GM12872 (cell line): ENCODE results near the gene ENHO.

Experiments used
- CTCF ChIP-seq: IDR thresholded peaks from 3 replicates; pipeline ENCODE4 v1.5.1; 2011; ENCODE audit warnings: low read depth, mild to moderate bottlenecking, low read length, moderate library complexity; ENCODE audit not compliant: insufficient read depth

Gene ENHO

GRCh38 chr9:34522971-34523797 is at the start of gene ENHO:
Gene ENHO (minus strand): TSS chr9:34522990. CDS start chr9:34521695, 1,295 bp downstream.
- TF ChIP-seq CTCF, result no peak

- no peak for TF ChIP-seq CTCF
Observed at GRCh38 chr9:34572092-34572491, 49.3 kb upstream of the ENHO start.

- TF ChIP-seq CTCF, result no peak
Observed at GRCh38 chr9:34571481-34571810, 48.7 kb upstream of the ENHO start.

- TF ChIP-seq CTCF, result no peak
Observed at GRCh38 chr9:34570809-34571480, 48.2 kb upstream of the ENHO start.

GRCh38 chr9:34570376-34570775 is 47.6 kb upstream of the ENHO start:
- TF ChIP-seq CTCF, result no peak

GRCh38 chr9:34568774-34569173 is 46.0 kb upstream of the ENHO start:
- no peak for TF ChIP-seq CTCF

- no peak for TF ChIP-seq CTCF
Observed at GRCh38 chr9:34568133-34568532, 45.3 kb upstream of the ENHO start.
